ENCODE data around the gene PRKAR1B. TPM values are rescaled to one million over a fixed set of nuclear protein-coding genes. Genes with fewer than 3 reads are reported as not detected.

Gene PRKAR1B
- total RNA-seq, 1 experiment from 2014 or later, result 43.3 TPM

DNA sequence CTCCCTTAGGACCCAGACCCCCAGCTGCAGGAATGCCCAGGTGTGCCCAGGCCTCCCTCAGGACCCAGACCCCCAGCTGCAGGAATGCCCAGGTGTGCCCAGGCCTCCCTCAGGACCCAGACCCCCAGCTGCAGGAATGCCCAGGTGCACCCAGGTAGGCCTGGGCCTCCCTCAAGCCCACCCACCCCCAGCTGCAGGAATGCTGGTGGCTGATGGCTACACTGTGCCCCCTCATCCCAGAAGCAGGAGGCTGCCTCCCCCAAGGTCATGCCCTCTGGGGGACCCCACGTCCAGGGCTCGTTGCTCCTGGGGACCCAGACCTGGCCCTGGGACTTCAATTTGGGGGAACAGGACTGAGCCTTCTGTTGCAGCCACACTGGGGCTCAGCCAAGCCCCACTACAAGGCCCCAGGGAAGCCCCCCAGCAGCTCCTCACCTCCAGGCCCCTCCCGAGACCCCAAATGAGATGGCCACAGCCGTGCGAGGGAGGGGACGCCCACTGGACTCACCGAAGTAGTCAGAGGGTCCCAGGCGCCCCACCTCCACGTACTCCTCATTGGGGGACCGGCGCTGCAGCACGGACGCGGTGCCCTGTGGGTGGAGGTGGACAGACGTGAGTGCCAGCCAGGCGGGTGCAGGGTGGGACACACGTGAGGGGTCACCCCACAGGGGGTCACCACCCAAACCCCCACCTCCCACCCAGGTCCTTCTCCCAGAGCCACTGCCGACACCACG, 176.0 kb downstream of the PRKAR1B start:
- Histone ChIP-seq H4K5ac (ENCODE audit: insufficient read length, low read depth, low read length) (no peak overlapping the region), H3K23ac (ENCODE audit: insufficient read length, low read depth, low read length) (no peak overlapping the region), H3K4me2 (ENCODE audit: insufficient read depth, insufficient read length, low read length) (no peak overlapping the region), H2BK20ac (ENCODE audit: low read depth, low read length, poor library complexity, severe bottlenecking) (no peak overlapping the region), H3K14ac (ENCODE audit: insufficient read depth, low read length) (no peak overlapping the region; the same call in 1 of the 2 replicates), H3K4ac (ENCODE audit: low read depth, low read length) (no peak overlapping the region), H3K4me1 (ENCODE audit: insufficient read depth, low read length) (no peaks in the 10 kb centered on the region), H3K18ac (ENCODE audit: insufficient read length, low read depth, low read length) (no peak overlapping the region), H3K9me3 (ENCODE audit: control insufficient read depth, low read depth, low read length) (no peaks in the 10 kb centered on the region), H2AK5ac (ENCODE audit: insufficient read length, low read length) (no peak overlapping the region), H3K9ac (ENCODE audit: extremely low read depth, insufficient read length, low read length) (no peak overlapping the region), H4K8ac (replicated peaks; ENCODE audit: insufficient read length, low read depth, low read length) (no peak overlapping the region), H3K23me2 (ENCODE audit: insufficient read length, low read depth, low read length, poor library complexity, severe bottlenecking) (no peaks in the 10 kb centered on the region), H2AFZ (ENCODE audit: low read length) (no peak overlapping the region), H4K91ac (ENCODE audit: insufficient read length, low read depth, low read length) (no peak overlapping the region), H2BK12ac (ENCODE audit: insufficient read length, low read depth, low read length) (no peak overlapping the region), H2BK5ac (ENCODE audit: insufficient read length, low read length) (no peak overlapping the region), H3K27ac (ENCODE audit: insufficient read length, low read depth, low read length) (no peak overlapping the region), H3T11ph (ENCODE audit: low read length) (no peak overlapping the region), H2BK120ac (ENCODE audit: low read depth, low read length, poor library complexity, severe bottlenecking) (no peak overlapping the region), H3K79me1 (ENCODE audit: insufficient read depth, low read depth, low read length, poor library complexity, severe bottlenecking) (no peaks in the 10 kb centered on the region), H3K56ac (ENCODE audit: insufficient read length, low read depth, low read length) (no peak overlapping the region), H3K79me2 (ENCODE audit: insufficient read depth, low read length) (no peaks in the 10 kb centered on the region), H2BK15ac (ENCODE audit: low read depth, low read length) (no peak overlapping the region), H4K20me1 (ENCODE audit: control insufficient read depth, insufficient read depth, insufficient read length) (no peaks in the 10 kb centered on the region), H3K27me3 (ENCODE audit: insufficient read depth, low read length) (no peaks in the 10 kb centered on the region)
- Mint-ChIP-seq H3K36me3 (ENCODE audit: insufficient read depth in 1 of 3, low read depth in 3 of 3) (peaks cover 0 to 4% (median 0%) of the 10 kb centered on the region in 3 experiments; a peak in 3 of 7 replicates), H3K27ac (no peak overlapping the region), H3K4me3 (no peak overlapping the region), H3K4me1 (no peaks in the 10 kb centered on the region), H3K9me3 (no peaks in the 10 kb centered on the region), H3K27me3 (ENCODE audit: low read depth) (no peaks in the 10 kb centered on the region)
- no CpG with 5 or more reads among the region's 19 CpGs for WGBS (ENCODE audit: extremely low coverage, insufficient read length, low lambda C conversion rate)
- DNase-seq, result no peak
- TF ChIP-seq, protein P1, sequence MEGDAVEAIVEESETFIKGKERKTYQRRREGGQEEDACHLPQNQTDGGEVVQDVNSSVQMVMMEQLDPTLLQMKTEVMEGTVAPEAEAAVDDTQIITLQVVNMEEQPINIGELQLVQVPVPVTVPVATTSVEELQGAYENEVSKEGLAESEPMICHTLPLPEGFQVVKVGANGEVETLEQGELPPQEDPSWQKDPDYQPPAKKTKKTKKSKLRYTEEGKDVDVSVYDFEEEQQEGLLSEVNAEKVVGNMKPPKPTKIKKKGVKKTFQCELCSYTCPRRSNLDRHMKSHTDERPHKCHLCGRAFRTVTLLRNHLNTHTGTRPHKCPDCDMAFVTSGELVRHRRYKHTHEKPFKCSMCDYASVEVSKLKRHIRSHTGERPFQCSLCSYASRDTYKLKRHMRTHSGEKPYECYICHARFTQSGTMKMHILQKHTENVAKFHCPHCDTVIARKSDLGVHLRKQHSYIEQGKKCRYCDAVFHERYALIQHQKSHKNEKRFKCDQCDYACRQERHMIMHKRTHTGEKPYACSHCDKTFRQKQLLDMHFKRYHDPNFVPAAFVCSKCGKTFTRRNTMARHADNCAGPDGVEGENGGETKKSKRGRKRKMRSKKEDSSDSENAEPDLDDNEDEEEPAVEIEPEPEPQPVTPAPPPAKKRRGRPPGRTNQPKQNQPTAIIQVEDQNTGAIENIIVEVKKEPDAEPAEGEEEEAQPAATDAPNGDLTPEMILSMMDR (conservative IDR thresholded peaks at IDR 0.05), result no peak
